Activated CD8-positive, alpha-beta T cell treated with anti-CD3 and anti-CD28 coated beads for 36 hours (primary cell): ENCODE measurements around the gene CDH18. TPM values are rescaled to one million over a fixed set of nuclear protein-coding genes. Genes with fewer than 3 reads are reported as not detected.

Experiments used
- ATAC-seq: fragments of 200-7000 bp; cut with Tn5 transposase; one replicate; pipeline ENCODE4 v1.10.0; 2021; ENCODE audit warnings: mild to moderate bottlenecking, moderate library complexity
- CTCF ChIA-PET: fragments of 350-600 bp; sonication (Branson Sonifier 250); formaldehyde crosslinking; loops from one replicate; lab custom pipeline; 2021; ENCODE audit warnings: antibody characterized with exemption; lab: Charles Lee
- POLR2A ChIA-PET: fragments of 350-600 bp; sonication (Branson Sonifier 250); formaldehyde crosslinking; loops from one replicate; lab custom pipeline; 2021; ENCODE audit warnings: antibody characterized with exemption; lab: Charles Lee
- DNase-seq: peaks from one replicate; pipeline ENCODE4 v3.0.0-alpha.2; 2020
- H3K27ac Mint-ChIP-seq: one replicate; pipeline ENCODE4 v1.8.0; 2021; ENCODE audit warnings: mild to moderate bottlenecking, mixed read lengths
- H3K27me3 Mint-ChIP-seq: one replicate; pipeline ENCODE4 v1.8.0; 2021; ENCODE audit warnings: mixed read lengths
- H3K36me3 Mint-ChIP-seq: one replicate; pipeline ENCODE4 v1.8.0; 2021; ENCODE audit warnings: low read depth, mixed read lengths
- H3K4me1 Mint-ChIP-seq: one replicate; pipeline ENCODE4 v1.8.0; 2021; ENCODE audit warnings: low read depth, mixed read lengths
- H3K4me3 Mint-ChIP-seq: one replicate; pipeline ENCODE4 v1.8.0; 2021; ENCODE audit warnings: mild to moderate bottlenecking, moderate library complexity, mixed read lengths
- H3K9me3 Mint-ChIP-seq: one replicate; pipeline ENCODE4 v1.8.0; 2021; ENCODE audit warnings: mixed read lengths
- CTCF ChIP-seq: fragments of 200-600 bp; IDR thresholded peaks from one replicate; pipeline ENCODE4 v1.8.0; 2022; ENCODE audit warnings: antibody characterized with exemption, mild to moderate bottlenecking
- intact Hi-C: fragments of 100-400 bp; cut with micrococcal nuclease; formaldehyde crosslinking; loops from one replicate; pipeline ENCODE4 v1.10.0; 2022
- total RNA-seq, 2 experiments: library from RNA; stranded (reverse); gene quantifications; one replicate each; pipeline ENCODE4 v1.2.3, GENCODE V29; 2021

Gene CDH18
- total RNA-seq, 2 experiments from 2014 or later = not detected

GRCh38 chr5:19859020-19859419 lies 129.0 kb downstream of the CDH18 start:
- DNase-seq (no peak), ATAC-seq (no peak)
- no peak overlapping the region for H3K27ac Mint-ChIP-seq
- no peaks in the 10 kb centered on the region for H3K27me3 Mint-ChIP-seq
- H3K4me3 Mint-ChIP-seq = no peak overlapping the region
- ChIA-PET POLR2A (no interaction called here), CTCF (no interaction called here)
- no peaks in the 10 kb centered on the region for H3K4me1 Mint-ChIP-seq
- peaks cover 14% of the 10 kb centered on the region for H3K9me3 Mint-ChIP-seq
- intact Hi-C loops = no loop called here
- TF ChIP-seq CTCF = no peak
- no peaks in the 10 kb centered on the region for H3K36me3 Mint-ChIP-seq

GRCh38 chr5:19855931-19856330 lies 132.1 kb downstream of the CDH18 start:
- ChIA-PET POLR2A (no interaction called here), CTCF (no interaction called here)
- Mint-ChIP-seq H3K9me3 (peaks cover 2% of the 10 kb centered on the region), H3K27ac (no peak overlapping the region), H3K27me3 (no peaks in the 10 kb centered on the region), H3K4me3 (no peak overlapping the region), H3K4me1 (no peaks in the 10 kb centered on the region), H3K36me3 (no peaks in the 10 kb centered on the region)
- no peak for DNase-seq
- intact Hi-C loops = no loop called here
- no peak for TF ChIP-seq CTCF
- ATAC-seq = no peak

- ATAC-seq (no peak), DNase-seq (no peak)
- TF ChIP-seq CTCF = no peak
- H3K27ac Mint-ChIP-seq = no peak overlapping the region
- peaks cover 2% of the 10 kb centered on the region for H3K9me3 Mint-ChIP-seq
- H3K4me1 Mint-ChIP-seq = no peaks in the 10 kb centered on the region
- ChIA-PET POLR2A (no interaction called here), CTCF (no interaction called here)
- intact Hi-C loops = no loop called here
- H3K36me3 Mint-ChIP-seq = no peaks in the 10 kb centered on the region
- H3K4me3 Mint-ChIP-seq = no peak overlapping the region
- no peaks in the 10 kb centered on the region for H3K27me3 Mint-ChIP-seq
These were observed 132.5 kb downstream of the CDH18 start for GRCh38 chr5:19855453-19855852.

GRCh38 chr5:19855031-19855430 lies 133.0 kb downstream of the CDH18 start:
- no peak for ATAC-seq
- Mint-ChIP-seq H3K27me3 (no peaks in the 10 kb centered on the region), H3K27ac (no peak overlapping the region), H3K4me3 (no peak overlapping the region), H3K36me3 (no peaks in the 10 kb centered on the region), H3K9me3 (no peaks in the 10 kb centered on the region), H3K4me1 (no peaks in the 10 kb centered on the region)
- no peak for DNase-seq
- intact Hi-C loops = no loop called here
- no peak for TF ChIP-seq CTCF
- ChIA-PET CTCF (no interaction called here), POLR2A (no interaction called here)

- H3K4me1 Mint-ChIP-seq = no peaks in the 10 kb centered on the region
- DNase-seq = no peak
- no peak overlapping the region for H3K4me3 Mint-ChIP-seq
- H3K36me3 Mint-ChIP-seq = no peaks in the 10 kb centered on the region
- intact Hi-C loops = no loop called here
- H3K27me3 Mint-ChIP-seq = no peaks in the 10 kb centered on the region
- TF ChIP-seq CTCF = no peak
- H3K27ac Mint-ChIP-seq = no peak overlapping the region
- POLR2A ChIA-PET = interaction anchor here (0.7 kb wide), 1 partner anchor 17 kb away, joined by 3 read pairs; no protein-coding TSS in a partner anchor
- ATAC-seq = no peak
- CTCF ChIA-PET = no interaction called here
- H3K9me3 Mint-ChIP-seq = no peaks in the 10 kb centered on the region
These were observed 134.3 kb downstream of the CDH18 start for GRCh38 chr5:19853616-19854240.
